ENCODE results near the gene CHST8. TPM values are rescaled to one million over a fixed set of nuclear protein-coding genes. Genes with fewer than 3 reads are reported as not detected.

Gene CHST8
- total and polyA plus RNA-seq, 4 donors: 0.05 to 0.07 TPM; not detected in 2

DNA sequence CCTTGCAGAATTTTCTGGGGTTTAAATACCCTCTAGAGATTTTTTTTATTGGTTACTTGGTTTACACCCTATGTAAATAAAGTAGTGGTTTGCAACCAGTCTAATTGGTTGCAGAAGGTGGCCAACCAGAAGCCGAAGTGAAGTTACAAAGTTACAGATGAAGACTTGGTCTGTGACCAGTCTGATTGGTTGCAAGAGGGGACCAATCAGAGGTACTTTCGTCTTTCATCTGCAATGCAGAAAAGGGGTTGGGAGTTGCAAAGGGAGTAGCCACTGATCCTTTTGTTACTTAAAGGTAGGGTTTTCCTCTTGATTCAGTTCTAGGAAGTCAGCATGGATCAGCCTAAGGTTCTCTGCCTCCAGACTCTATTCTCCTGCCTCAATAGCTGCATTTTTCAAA is 48.8 kb upstream of the CHST8 start (continued):
- TF ChIP-seq, protein P1, sequence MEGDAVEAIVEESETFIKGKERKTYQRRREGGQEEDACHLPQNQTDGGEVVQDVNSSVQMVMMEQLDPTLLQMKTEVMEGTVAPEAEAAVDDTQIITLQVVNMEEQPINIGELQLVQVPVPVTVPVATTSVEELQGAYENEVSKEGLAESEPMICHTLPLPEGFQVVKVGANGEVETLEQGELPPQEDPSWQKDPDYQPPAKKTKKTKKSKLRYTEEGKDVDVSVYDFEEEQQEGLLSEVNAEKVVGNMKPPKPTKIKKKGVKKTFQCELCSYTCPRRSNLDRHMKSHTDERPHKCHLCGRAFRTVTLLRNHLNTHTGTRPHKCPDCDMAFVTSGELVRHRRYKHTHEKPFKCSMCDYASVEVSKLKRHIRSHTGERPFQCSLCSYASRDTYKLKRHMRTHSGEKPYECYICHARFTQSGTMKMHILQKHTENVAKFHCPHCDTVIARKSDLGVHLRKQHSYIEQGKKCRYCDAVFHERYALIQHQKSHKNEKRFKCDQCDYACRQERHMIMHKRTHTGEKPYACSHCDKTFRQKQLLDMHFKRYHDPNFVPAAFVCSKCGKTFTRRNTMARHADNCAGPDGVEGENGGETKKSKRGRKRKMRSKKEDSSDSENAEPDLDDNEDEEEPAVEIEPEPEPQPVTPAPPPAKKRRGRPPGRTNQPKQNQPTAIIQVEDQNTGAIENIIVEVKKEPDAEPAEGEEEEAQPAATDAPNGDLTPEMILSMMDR (IDR thresholded peaks at IDR 0.05; ENCODE audit: low read depth, low read length, missing input control): no peak
- no peak for TF ChIP-seq TAF1 (conservative IDR thresholded peaks at IDR 0.05)
- TF ChIP-seq, protein P2, sequence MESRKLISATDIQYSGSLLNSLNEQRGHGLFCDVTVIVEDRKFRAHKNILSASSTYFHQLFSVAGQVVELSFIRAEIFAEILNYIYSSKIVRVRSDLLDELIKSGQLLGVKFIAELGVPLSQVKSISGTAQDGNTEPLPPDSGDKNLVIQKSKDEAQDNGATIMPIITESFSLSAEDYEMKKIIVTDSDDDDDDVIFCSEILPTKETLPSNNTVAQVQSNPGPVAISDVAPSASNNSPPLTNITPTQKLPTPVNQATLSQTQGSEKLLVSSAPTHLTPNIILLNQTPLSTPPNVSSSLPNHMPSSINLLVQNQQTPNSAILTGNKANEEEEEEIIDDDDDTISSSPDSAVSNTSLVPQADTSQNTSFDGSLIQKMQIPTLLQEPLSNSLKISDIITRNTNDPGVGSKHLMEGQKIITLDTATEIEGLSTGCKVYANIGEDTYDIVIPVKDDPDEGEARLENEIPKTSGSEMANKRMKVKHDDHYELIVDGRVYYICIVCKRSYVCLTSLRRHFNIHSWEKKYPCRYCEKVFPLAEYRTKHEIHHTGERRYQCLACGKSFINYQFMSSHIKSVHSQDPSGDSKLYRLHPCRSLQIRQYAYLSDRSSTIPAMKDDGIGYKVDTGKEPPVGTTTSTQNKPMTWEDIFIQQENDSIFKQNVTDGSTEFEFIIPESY (IDR thresholded peaks at IDR 0.05): no peak
- TF ChIP-seq RXRA (IDR thresholded peaks at IDR 0.05): no peak

DNA sequence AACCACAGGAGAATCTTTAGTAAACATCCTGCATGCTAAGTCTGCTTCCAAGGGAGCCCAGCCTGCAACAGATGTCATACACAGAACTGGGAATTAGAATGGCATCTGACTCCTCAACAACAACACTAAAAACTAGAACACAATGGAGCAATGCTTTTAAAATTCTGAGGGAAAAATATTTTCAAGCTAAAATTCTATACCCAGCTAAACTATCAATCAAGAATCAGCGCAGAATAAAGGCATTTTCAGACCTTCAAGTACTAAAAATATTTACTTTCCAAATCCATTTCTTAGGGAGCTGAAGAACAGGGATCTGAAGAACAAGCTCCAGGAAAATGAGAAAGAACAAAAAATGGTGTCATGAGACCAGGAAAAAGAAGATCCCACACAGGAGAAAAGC is 46.9 kb upstream of the CHST8 start:
- no peaks in the 10 kb centered on the region for H3K36me3 ChIP-seq (ENCODE audit: control insufficient read depth in 4 of 4, insufficient read depth in 3 of 4, low read depth in 1 of 4, low read length in 3 of 4)
- H3K4me3 ChIP-seq (ENCODE audit: low read depth in 1 of 3, low read length in 3 of 3): no peak overlapping the region
- no peak for DNase-seq (ENCODE audit: low spot score)
- H3K9me3 ChIP-seq (ENCODE audit: control insufficient read depth in 4 of 4, low read length in 3 of 4): peaks cover 5 to 14% (median 7%) of the 10 kb centered on the region in 4 donors
- TF ChIP-seq YY1 (IDR thresholded peaks at IDR 0.05) (no peak), RAD21 (IDR thresholded peaks at IDR 0.05) (no peak), GABPA (IDR thresholded peaks at IDR 0.05 in 1 of 2, conservative IDR thresholded peaks at IDR 0.05 in 1 of 2) (no peak), FOXA2 (IDR thresholded peaks at IDR 0.05) (no peak), NR2F2 (IDR thresholded peaks at IDR 0.05) (no peak), HNF4A (conservative IDR thresholded peaks at IDR 0.05) (no peak), HNF4G (IDR thresholded peaks at IDR 0.05) (no peak), SP1 (IDR thresholded peaks at IDR 0.05) (no peak), FOXA1 (IDR thresholded peaks at IDR 0.05) (no peak), EGR1 (IDR thresholded peaks at IDR 0.05; ENCODE audit: low read depth in 2 of 2) (no peak), TAF1 (conservative IDR thresholded peaks at IDR 0.05) (no peak)
- TF ChIP-seq, protein P3, sequence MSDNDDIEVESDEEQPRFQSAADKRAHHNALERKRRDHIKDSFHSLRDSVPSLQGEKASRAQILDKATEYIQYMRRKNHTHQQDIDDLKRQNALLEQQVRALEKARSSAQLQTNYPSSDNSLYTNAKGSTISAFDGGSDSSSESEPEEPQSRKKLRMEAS (IDR thresholded peaks at IDR 0.05): no peak
- TF ChIP-seq, protein P1 (IDR thresholded peaks at IDR 0.05; ENCODE audit: low read depth, low read length, missing input control): no peak
- TF ChIP-seq, protein P4, sequence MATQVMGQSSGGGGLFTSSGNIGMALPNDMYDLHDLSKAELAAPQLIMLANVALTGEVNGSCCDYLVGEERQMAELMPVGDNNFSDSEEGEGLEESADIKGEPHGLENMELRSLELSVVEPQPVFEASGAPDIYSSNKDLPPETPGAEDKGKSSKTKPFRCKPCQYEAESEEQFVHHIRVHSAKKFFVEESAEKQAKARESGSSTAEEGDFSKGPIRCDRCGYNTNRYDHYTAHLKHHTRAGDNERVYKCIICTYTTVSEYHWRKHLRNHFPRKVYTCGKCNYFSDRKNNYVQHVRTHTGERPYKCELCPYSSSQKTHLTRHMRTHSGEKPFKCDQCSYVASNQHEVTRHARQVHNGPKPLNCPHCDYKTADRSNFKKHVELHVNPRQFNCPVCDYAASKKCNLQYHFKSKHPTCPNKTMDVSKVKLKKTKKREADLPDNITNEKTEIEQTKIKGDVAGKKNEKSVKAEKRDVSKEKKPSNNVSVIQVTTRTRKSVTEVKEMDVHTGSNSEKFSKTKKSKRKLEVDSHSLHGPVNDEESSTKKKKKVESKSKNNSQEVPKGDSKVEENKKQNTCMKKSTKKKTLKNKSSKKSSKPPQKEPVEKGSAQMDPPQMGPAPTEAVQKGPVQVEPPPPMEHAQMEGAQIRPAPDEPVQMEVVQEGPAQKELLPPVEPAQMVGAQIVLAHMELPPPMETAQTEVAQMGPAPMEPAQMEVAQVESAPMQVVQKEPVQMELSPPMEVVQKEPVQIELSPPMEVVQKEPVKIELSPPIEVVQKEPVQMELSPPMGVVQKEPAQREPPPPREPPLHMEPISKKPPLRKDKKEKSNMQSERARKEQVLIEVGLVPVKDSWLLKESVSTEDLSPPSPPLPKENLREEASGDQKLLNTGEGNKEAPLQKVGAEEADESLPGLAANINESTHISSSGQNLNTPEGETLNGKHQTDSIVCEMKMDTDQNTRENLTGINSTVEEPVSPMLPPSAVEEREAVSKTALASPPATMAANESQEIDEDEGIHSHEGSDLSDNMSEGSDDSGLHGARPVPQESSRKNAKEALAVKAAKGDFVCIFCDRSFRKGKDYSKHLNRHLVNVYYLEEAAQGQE (IDR thresholded peaks at IDR 0.05): no peak
- TF ChIP-seq, protein P5, sequence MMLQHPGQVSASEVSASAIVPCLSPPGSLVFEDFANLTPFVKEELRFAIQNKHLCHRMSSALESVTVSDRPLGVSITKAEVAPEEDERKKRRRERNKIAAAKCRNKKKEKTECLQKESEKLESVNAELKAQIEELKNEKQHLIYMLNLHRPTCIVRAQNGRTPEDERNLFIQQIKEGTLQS (IDR thresholded peaks at IDR 0.05): no peak
- WGBS: 94% methylated on average over 1 of the region's 1 CpG
- H3K27me3 ChIP-seq (ENCODE audit: control insufficient read depth in 4 of 4, insufficient read depth in 4 of 4, low read length in 3 of 4): peaks cover 0 to 3% (median 0%) of the 10 kb centered on the region in 4 donors
- H3K9ac ChIP-seq (ENCODE audit: low read depth in 1 of 2, low read length in 2 of 2): no peak overlapping the region
- no peak overlapping the region for H3K27ac ChIP-seq (ENCODE audit: low read depth in 1 of 2, low read length in 2 of 2)
- H3K4me1 ChIP-seq (ENCODE audit: control insufficient read depth in 4 of 4, insufficient read depth in 4 of 4, low read length in 3 of 4): no peaks in the 10 kb centered on the region
